Measurements from ENCODE around the gene KCNQ2.

Gene KCNQ2

GRCh38 chr20:63351811-63352591 is 120.5 kb downstream of the KCNQ2 start:
- no peak for DNase-seq

- DNase-seq = no peak
These were observed 121.1 kb downstream of the KCNQ2 start for GRCh38 chr20:63351326-63351700.

- no peak for DNase-seq
These were observed 121.7 kb downstream of the KCNQ2 start for GRCh38 chr20:63350597-63351325.

Data from GF-D8 (cell line).